HG02870 (cell line): ENCODE data around the gene SMYD3.
A peak's percentile ranks its signal among the peaks of the same experiment; 100 is the strongest.

Source experiments
- ATAC-seq: cut with Tn5 transposase; IDR thresholded peaks from one replicate; pipeline ENCODE4 v1.9.1; 2021; ENCODE audit warnings: mild to moderate bottlenecking, moderate library complexity; ENCODE audit not compliant: unreplicated experiment

The SMYD3 gene

GRCh38 chr1:246117066-246117791 is 389.9 kb downstream of the SMYD3 start:
- peak; percentile 92 for ATAC-seq

- ATAC-seq, result no peak
These were observed 392.7 kb downstream of the SMYD3 start for GRCh38 chr1:246114369-246114768.

- no peak for ATAC-seq
These were observed 393.5 kb downstream of the SMYD3 start for GRCh38 chr1:246113555-246114095.

DNA sequence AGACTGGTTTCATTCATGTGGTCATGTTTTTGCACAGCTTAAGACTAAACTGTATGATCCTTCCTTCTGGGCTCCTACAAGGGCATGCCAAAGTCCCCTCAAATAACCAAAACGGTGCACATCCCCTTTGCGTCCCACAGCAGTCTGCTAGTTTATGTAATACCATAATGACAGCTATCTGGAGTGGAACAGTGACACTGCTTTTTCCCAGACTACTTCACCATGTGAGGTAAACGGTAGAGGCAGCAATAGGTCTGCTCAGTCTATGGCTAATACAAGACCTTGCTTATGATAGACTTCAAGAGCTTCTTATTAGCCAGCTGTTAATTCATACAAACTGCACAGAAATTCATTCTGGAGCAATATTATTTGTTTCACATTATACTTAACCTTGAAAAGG is 395.5 kb downstream of the SMYD3 start:
- no peak for ATAC-seq

DNA sequence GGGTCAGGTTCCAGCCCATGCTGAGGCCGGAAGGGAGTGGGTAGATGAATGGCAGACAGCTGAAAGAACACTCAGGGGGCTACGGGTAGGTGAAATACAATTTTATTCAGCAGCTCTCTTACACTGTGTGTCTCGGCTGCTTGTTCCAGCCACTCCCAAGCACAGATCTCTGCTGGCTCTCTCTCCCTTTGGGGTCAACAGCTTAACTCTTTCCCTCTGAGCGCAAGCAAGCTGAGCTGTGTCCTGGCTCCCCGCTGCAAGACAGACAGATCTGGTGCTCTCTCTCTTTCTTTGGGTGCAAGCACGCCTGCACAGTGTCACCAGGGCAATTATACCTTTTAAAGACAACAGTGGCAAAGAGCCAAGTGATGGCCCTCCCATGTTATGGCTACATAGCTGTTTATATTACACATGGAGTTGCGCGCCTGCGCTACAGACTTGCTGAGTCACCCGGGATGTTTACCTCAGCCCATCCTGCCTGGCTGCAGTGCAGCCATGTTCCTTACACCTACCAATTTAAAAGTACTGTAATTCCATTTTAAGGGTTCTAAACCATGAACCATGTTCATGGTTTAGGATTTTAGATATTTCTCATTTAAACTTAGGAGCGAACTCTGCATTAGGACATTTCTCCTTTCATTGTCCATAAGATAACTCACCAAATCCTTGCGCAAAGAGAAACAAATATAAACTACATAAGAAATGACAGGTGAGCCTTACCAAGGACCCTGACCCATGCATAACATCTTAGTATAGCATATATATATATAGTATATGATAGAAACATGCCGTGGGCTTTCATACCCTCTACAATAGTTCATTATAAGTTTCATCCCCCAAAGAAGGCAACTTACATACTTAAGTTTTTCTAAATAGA is 396.5 kb downstream of the SMYD3 start:
- ATAC-seq, result no peak

DNA sequence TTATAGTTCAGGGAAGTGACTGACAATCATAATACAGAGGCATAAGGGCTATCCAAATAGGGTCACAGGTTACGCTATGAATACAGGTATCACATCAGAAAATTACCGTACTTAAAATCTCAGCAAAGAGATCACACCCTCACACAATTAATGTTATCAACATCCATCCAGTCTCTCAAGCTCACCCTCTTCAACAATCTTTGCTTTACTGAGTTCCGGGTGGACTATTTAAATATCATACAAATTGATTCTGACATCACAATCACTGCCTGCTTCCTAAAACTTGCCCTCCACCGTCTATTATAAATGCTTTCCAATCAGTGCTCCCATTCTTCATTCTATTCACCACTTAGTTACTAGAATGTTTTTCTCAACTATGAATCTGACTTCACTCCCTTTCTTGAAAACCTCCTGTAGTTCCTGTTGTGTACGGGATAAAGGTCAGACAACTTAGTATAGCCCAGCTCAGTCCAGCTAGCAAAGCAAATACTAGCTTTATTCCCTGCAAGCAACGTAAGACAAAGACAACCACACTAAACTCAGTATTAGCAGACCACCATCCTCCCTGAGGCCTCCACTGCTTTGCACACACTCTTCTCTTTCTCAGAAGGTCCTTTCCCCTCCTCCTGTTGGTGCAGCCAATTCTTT is 398.7 kb downstream of the SMYD3 start:
- no peak for ATAC-seq

GRCh38 chr1:246107516-246108277 is 399.4 kb downstream of the SMYD3 start:
- ATAC-seq, result no peak

DNA sequence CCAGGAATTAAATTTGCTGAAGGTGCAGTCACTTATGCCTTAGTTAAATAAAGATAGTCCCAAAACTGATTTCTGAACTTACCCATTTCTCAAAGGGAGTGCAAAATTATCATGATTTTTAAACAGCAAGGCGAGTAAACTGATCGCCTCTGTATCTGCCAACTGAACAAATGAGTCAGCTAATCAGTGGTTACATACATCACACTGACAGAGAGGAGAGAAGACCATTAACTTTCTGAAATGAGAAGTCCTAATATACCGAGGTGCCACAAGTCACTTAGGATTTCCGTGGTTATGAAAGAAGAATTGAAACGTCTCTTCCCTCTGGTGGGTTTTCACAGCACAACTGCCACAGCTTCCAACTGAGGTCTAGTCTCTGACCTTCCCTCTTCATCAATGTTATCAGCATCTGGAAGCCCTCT is 400.7 kb downstream of the SMYD3 start:
- peak; percentile 82 for ATAC-seq

DNA sequence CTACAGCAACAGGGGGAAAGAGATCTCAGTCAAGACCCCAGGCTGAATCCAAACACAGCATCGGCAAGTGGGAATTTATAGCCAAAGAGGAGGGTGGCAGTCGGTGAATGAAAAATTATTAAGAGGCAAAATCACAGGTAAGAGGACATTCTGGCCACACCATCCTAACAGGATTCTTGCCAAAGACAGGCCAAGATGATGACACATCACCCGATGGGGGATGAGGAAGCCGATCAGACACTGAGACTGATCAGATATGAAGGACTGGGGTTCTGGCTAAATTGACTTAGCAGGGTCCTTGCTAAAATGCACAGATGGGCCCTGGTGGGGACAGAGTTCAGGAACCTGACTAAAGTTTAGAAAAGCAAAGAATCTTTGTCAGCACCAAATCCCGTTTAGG is 402.2 kb downstream of the SMYD3 start:
- ATAC-seq, result no peak

- no peak for ATAC-seq
These were observed 407.5 kb downstream of the SMYD3 start for GRCh38 chr1:246099570-246099969.

DNA sequence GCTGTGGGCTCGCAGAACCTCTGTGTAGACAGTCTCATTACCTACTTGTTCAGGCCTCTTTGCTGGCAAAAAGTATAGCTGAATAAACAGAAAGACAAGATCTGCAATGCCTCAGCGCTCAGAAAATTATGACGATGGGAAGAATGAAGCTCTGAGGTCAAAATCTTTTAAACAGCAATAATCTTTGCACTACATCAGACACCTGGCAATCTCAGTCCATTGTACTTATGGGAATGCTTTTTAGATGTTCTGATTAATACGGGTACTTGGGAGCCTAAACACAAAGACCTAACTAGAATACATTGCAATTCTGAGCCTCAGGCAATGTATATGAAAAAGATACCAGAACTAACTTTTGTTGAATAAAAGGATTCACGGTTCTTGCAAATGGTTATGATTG is 410.7 kb downstream of the SMYD3 start:
- no peak for ATAC-seq

DNA sequence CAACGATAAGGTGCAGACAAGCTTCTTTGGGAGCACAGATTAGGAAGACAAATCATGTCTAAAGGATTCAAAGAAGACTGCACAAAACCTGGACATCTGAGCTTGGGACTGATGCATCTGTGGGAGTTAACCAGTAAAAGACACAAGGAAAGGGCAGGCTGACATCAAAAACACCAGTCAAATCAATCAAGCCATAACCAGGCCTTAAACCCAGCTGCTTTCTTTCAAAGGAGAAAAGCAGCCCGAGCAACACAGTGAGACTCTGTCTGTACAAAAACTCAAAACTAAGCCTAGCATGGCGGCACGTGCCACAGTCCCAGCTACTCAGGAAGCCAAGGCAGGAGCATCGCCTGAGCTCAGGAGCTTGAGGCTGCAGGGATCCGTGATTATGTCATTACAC is 411.6 kb downstream of the SMYD3 start:
- no peak for ATAC-seq

- no peak for ATAC-seq
These were observed 413.8 kb downstream of the SMYD3 start for GRCh38 chr1:246093230-246093629.

DNA sequence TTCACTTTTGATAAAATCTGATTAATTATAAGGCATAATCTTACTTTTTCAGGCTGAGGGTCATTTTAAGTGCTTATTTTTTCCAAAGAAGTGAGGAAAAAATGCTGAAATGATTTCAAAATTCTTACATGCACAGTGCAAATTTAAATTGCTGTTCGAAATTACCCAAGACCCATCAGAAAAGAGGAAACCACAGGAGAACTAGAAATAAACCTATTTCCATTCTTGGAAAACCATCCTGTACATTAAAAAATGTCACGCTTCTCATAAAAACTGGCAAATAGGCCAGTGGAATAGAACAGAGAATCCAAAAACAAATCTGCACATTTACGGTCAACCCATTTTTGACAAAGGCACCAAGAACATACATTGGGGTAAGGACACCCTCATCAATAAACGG is 414.9 kb downstream of the SMYD3 start:
- ATAC-seq, result no peak

GRCh38 chr1:246091477-246091876 is 415.6 kb downstream of the SMYD3 start:
- no peak for ATAC-seq

GRCh38 chr1:246086191-246086590 is 420.9 kb downstream of the SMYD3 start:
- no peak for ATAC-seq

- no peak for ATAC-seq
These were observed 423.7 kb downstream of the SMYD3 start for GRCh38 chr1:246083416-246083815.

GRCh38 chr1:246081856-246082668 is 425.0 kb downstream of the SMYD3 start:
- no peak for ATAC-seq

DNA sequence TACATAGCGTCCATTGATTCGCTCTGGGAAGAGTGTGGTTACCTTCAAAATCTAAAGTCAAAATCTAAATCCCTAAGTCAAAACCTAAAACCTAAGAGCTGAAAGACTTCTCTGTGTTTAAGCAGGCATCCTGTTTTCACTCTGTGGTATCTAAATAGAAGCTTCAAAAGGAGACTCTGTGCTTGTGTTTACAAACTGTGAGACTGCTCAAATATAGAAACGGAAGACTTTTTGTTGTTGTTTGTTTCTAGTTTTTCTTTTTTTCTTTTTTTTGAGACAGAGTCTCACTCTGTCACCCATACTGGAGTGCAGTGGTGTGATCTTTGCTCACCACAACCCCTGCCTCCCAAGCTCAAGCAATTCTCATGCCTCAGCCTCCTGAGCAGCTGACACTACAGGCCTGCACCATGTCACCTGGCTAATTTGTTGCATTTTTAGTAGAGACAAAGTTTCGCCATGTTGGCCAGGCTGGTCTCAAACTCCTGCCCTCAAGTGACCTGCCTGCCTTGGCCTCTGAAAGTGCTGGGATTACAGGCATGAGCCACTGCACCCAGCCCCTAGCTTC is 425.9 kb downstream of the SMYD3 start:
- ATAC-seq, result no peak

DNA sequence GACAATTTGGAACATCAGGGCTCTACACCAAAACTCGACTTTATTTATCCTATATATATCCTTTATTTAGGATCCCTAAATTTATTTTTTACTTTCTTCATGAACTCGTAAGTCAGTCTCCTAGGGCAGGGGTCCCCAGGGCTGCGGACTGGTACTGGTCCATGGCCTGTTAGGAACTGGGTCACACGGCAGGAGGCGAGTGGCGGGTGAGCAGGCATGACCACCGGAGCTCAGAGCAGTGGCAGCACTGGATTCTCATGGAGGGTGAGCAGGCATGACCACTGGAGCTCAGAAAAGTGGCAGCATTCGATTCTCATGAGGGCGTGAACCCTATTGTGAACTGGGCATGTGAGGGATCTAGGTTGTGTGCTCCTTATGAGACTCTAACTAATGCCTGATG is 427.0 kb downstream of the SMYD3 start:
- ATAC-seq, result no peak
